GM12878 (cell line): Measurements from ENCODE around the gene SYNPO. TPM values are rescaled to one million over a fixed set of nuclear protein-coding genes. Genes with fewer than 3 reads are reported as not detected.
A peak's percentile ranks its signal among the peaks of the same experiment; 100 is the strongest.

Experiments
- ATF3 ChIP-seq: IDR thresholded peaks from 2 replicates; pipeline ENCODE4 v1.6.1; 2011; ENCODE audit warnings: low read depth, mild to moderate bottlenecking, low read length, moderate library complexity, borderline replicate concordance; ENCODE audit errors: extremely low read depth
- CBX5 ChIP-seq: sonication (generic); IDR thresholded peaks from 2 replicates; pipeline ENCODE4 v1.6.1; 2016; ENCODE audit warnings: low read depth, moderate library complexity, mild to moderate bottlenecking, inconsistent platforms
- CREM ChIP-seq: IDR thresholded peaks from 2 replicates; pipeline ENCODE4 v1.6.1; 2014; ENCODE audit warnings: antibody characterized with exemption, low read depth
- E4F1 ChIP-seq: fragments of 450-650 bp; IDR thresholded peaks from 2 replicates; pipeline ENCODE4 v1.6.1; 2018; ENCODE audit warnings: borderline replicate concordance, mild to moderate bottlenecking; ENCODE audit not compliant: partially characterized antibody
- IKZF1 ChIP-seq: fragments of 450-650 bp; conservative IDR thresholded peaks from 2 replicates; pipeline ENCODE4 v1.6.1; 2017; ENCODE audit warnings: antibody characterized with exemption, mild to moderate bottlenecking
- IRF5 ChIP-seq: fragments of 450-650 bp; IDR thresholded peaks from 2 replicates; pipeline ENCODE4 v1.6.1; 2017; ENCODE audit warnings: borderline replicate concordance
- MLLT1 ChIP-seq: fragments of 450-650 bp; IDR thresholded peaks from 2 replicates; pipeline ENCODE4 v1.6.1; 2016; ENCODE audit warnings: mild to moderate bottlenecking
- MTA3 ChIP-seq: IDR thresholded peaks from 2 replicates; pipeline ENCODE4 v1.6.1; 2012; ENCODE audit warnings: low read length, inconsistent platforms, borderline replicate concordance
- NRF1 ChIP-seq: conservative IDR thresholded peaks from 2 replicates; pipeline ENCODE4 v1.6.1; 2011; ENCODE audit warnings: mild to moderate bottlenecking, low read depth, low read length, improper control_type of control experiment
- PAX5 ChIP-seq: IDR thresholded peaks from 2 replicates; pipeline ENCODE4 v1.6.1; 2011; ENCODE audit warnings: low read depth, low read length, borderline replicate concordance
- PBX3 ChIP-seq: IDR thresholded peaks from 2 replicates; pipeline ENCODE4 v1.6.1; 2011; ENCODE audit warnings: mild to moderate bottlenecking, low read depth, low read length, moderate library complexity; ENCODE audit not compliant: insufficient replicate concordance
- POLR2AphosphoS2 ChIP-seq: IDR thresholded peaks from 2 replicates; pipeline ENCODE4 v1.6.1; 2011; ENCODE audit warnings: low read depth, mild to moderate bottlenecking, low read length, improper control_type of control experiment, moderate library complexity
- RBBP5 ChIP-seq: fragments of 200-600 bp; sonication (generic); conservative IDR thresholded peaks from 2 replicates; pipeline ENCODE4 v1.6.1; 2016
- SKIL ChIP-seq: fragments of 450-650 bp; IDR thresholded peaks from 2 replicates; pipeline ENCODE4 v1.6.1; 2017; ENCODE audit warnings: mild to moderate bottlenecking, low read depth, inconsistent platforms; ENCODE audit not compliant: poor library complexity, severe bottlenecking
- SMC3 ChIP-seq: IDR thresholded peaks from 2 replicates; pipeline ENCODE4 v1.6.1; 2011; ENCODE audit warnings: low read length, improper control_type of control experiment, borderline replicate concordance
- SUZ12 ChIP-seq: fragments of 200-600 bp; sonication (generic); IDR thresholded peaks from one replicate; pipeline ENCODE4 v1.6.1; 2018; ENCODE audit warnings: antibody characterized with exemption, mild to moderate bottlenecking; ENCODE audit not compliant: unreplicated experiment
- TCF3 ChIP-seq: IDR thresholded peaks from 2 replicates; pipeline ENCODE4 v1.6.1; 2012; ENCODE audit warnings: low read depth, mild to moderate bottlenecking, low read length, borderline replicate concordance; ENCODE audit not compliant: insufficient read depth
- ZNF274 ChIP-seq: IDR thresholded peaks from one replicate; pipeline ENCODE4 v1.8.0; 2011; ENCODE audit not compliant: insufficient read length, insufficient read depth
- ZZZ3 ChIP-seq: IDR thresholded peaks from 2 replicates; pipeline ENCODE4 v1.6.1; 2011; ENCODE audit warnings: low read depth; ENCODE audit not compliant: control insufficient read depth, insufficient read length
- polyA plus RNA-seq, 11 experiments: library from polyadenylated mRNA; depleted of rRNA in 4 of 11; unstranded in 6 of 11; stranded (reverse) in 5 of 11; fragments of >200 nt; fragmentation: Nextera tagmentation in 4 of 11; fragmentation: Illumina TruSeq in 1 of 11; extraction: Ambion mirVana in 4 of 11; extraction: Trizol in 1 of 11; gene quantifications; 1 replicate in 1 of 11; 2 replicates in 10 of 11; pipeline versions ENCODE4 v1.2.1 to v1.2.3, GENCODE V29; 2011 to 2016; ENCODE audit warnings: inconsistent platforms in 2 of 11, missing spikeins in 2 of 11, low read depth in 1 of 11
- total RNA-seq, 4 experiments: library from RNA; depleted of rRNA in 3 of 4; stranded (reverse); fragments of >200 nt in 3 of 4; fragmentation: Illumina TruSeq in 1 of 4; extraction: Trizol in 1 of 4; gene quantifications; 2 replicates each; pipeline versions ENCODE4 v1.2.1 to v1.2.3, GENCODE V29; 2013 to 2021

Gene SYNPO
- total and polyA plus RNA-seq, 10 of the 15 experiments (the other 5 are each of a cell fraction or from before 2014, with no cell fraction given) = 0.77 to 21.0 (median 3.9) TPM

- TF ChIP-seq RBBP5 (0 out of 2 replicates have a peak, but pooled peaks have one; percentile 58), PBX3 (no peak), IKZF1 (peak; percentile 82), CBX5 (no peak), PAX5 (no peak), POLR2AphosphoS2 (peak; percentile 77), ZNF274 (no peak), ATF3 (peak; percentile 24; the same call in 1 of the 2 replicates), E4F1 (no peak), CREM (peak; percentile 99), IRF5 (no peak), SKIL (no peak), SMC3 (no peak), MLLT1 (peak; percentile 64; the same call in 1 of the 2 replicates), SUZ12 (no peak), NRF1 (no peak), TCF3 (peak; percentile 33; the same call in 1 of the 2 replicates), MTA3 (no peak), ZZZ3 (no peak)
Measured at GRCh38 chr5:150700594-150701377, 60.3 kb downstream of the SYNPO start, which contains the start of gene RBM22 (continued).
